ENCODE data around the gene P2RY11.

The P2RY11 gene

GRCh38 chr19:10085641-10086590 lies 25.6 kb upstream of the P2RY11 start, which contains the start of gene SHFL:
Gene SHFL (plus strand): TSS chr19:10086317. CDS start chr19:10086428, 111 bp downstream.
- peaks cover 14% of the 10 kb centered on the region for H3K36me3 ChIP-seq (replicated peaks)
- in situ Hi-C loops (cut with HindIII; ENCODE audit: low pct_ligation_motif_present, low sequenced_read_pairs) = no loop called here

GRCh38 chr19:10086591-10087192 lies 24.8 kb upstream of the P2RY11 start:
- Histone ChIP-seq H3K27ac (no peak overlapping the region), H3K36me3 (replicated peaks) (peaks cover 16% of the 10 kb centered on the region), H3K4me3 (ENCODE audit: low read depth, low read length) (peak overlapping the region; percentile 81), H3K27me3 (replicated peaks) (no peaks in the 10 kb centered on the region)
- no peak for DNase-seq
- in situ Hi-C loops (cut with HindIII; ENCODE audit: low pct_ligation_motif_present, low sequenced_read_pairs) = no loop called here
- no peak for TF ChIP-seq CTCF (IDR thresholded peaks at IDR 0.05; ENCODE audit: low read depth, low read length, missing control alignments)

More at GRCh38 chr19:10085641-10086590, 25.6 kb upstream of the P2RY11 start, which contains the start of gene SHFL:
- H3K4me3 ChIP-seq (ENCODE audit: low read depth, low read length) = peak within 1 kb of the TSS; percentile 81
- DNase-seq = peak; percentile 20
- peak within 1 kb of the TSS; percentile 26 for H3K27ac ChIP-seq
- TF ChIP-seq CTCF (IDR thresholded peaks at IDR 0.05; ENCODE audit: low read depth, low read length, missing control alignments) = no peak
- no peaks in the 10 kb centered on the region for H3K27me3 ChIP-seq (replicated peaks)

GRCh38 chr19:10087296-10088061 lies 24.0 kb upstream of the P2RY11 start:
- H3K27ac ChIP-seq = no peak overlapping the region
- TF ChIP-seq CTCF (IDR thresholded peaks at IDR 0.05; ENCODE audit: low read depth, low read length, missing control alignments) = no peak
- in situ Hi-C loops (cut with HindIII; ENCODE audit: low pct_ligation_motif_present, low sequenced_read_pairs) = no loop called here
- H3K27me3 ChIP-seq (replicated peaks) = no peaks in the 10 kb centered on the region
- peak overlapping the region; percentile 81 for H3K4me3 ChIP-seq (ENCODE audit: low read depth, low read length)
- DNase-seq = no peak
- peaks cover 18% of the 10 kb centered on the region for H3K36me3 ChIP-seq (replicated peaks)

GRCh38 chr19:10088949-10089554 lies 22.4 kb upstream of the P2RY11 start:
- no peak for TF ChIP-seq CTCF (IDR thresholded peaks at IDR 0.05; ENCODE audit: low read depth, low read length, missing control alignments)
- Histone ChIP-seq H3K27ac (no peak overlapping the region), H3K36me3 (replicated peaks) (peaks cover 18% of the 10 kb centered on the region), H3K27me3 (replicated peaks) (no peaks in the 10 kb centered on the region), H3K4me3 (ENCODE audit: low read depth, low read length) (no peak overlapping the region)
- no peak for DNase-seq
- in situ Hi-C loops (cut with HindIII; ENCODE audit: low pct_ligation_motif_present, low sequenced_read_pairs) = no loop called here

GRCh38 chr19:10089801-10090375 lies 21.6 kb upstream of the P2RY11 start:
- in situ Hi-C loops (cut with HindIII; ENCODE audit: low pct_ligation_motif_present, low sequenced_read_pairs) = no loop called here
- H3K36me3 ChIP-seq (replicated peaks) = peaks cover 18% of the 10 kb centered on the region
- no peak for DNase-seq
- no peak for TF ChIP-seq CTCF (IDR thresholded peaks at IDR 0.05; ENCODE audit: low read depth, low read length, missing control alignments)
- no peaks in the 10 kb centered on the region for H3K27me3 ChIP-seq (replicated peaks)
- H3K27ac ChIP-seq = no peak overlapping the region
- no peak overlapping the region for H3K4me3 ChIP-seq (ENCODE audit: low read depth, low read length)

All from brain microvascular endothelial cell (primary cell).